Measurements from ENCODE around the gene RPS21.

Gene RPS21

GRCh38 chr20:62350629-62351422, 36.1 kb upstream of the RPS21 start:
- no peak for TF ChIP-seq CTCF (IDR thresholded peaks at IDR 0.05)

GRCh38 chr20:62351469-62352401, 35.2 kb upstream of the RPS21 start:
- no peak for TF ChIP-seq CTCF (IDR thresholded peaks at IDR 0.05)

- peak; percentile 66 for TF ChIP-seq CTCF (IDR thresholded peaks at IDR 0.05)
Measured at GRCh38 chr20:62352402-62353288, 34.3 kb upstream of the RPS21 start.

GRCh38 chr20:62353289-62354030, 33.4 kb upstream of the RPS21 start:
- TF ChIP-seq CTCF (IDR thresholded peaks at IDR 0.05), result no peak

GRCh38 chr20:62354031-62354808, 32.7 kb upstream of the RPS21 start:
- TF ChIP-seq CTCF (IDR thresholded peaks at IDR 0.05), result no peak

GRCh38 chr20:62354811-62355341, 32.0 kb upstream of the RPS21 start:
- TF ChIP-seq CTCF (IDR thresholded peaks at IDR 0.05), result no peak
